Trophoblast cell (in vitro differentiated cells and primary cell): ENCODE results near the gene SLC7A4.
A peak's percentile ranks its signal among the peaks of the same experiment; 100 is the strongest.

Experiments
- DNase-seq, 2 donors: peaks; one replicate each; pipeline ENCODE4 v3.0.0-alpha.2; 2016
- H2AFZ ChIP-seq: 2 replicates; pipeline ENCODE4 v1.6.1; 2013; ENCODE audit warnings: low read length, moderate library complexity, mild to moderate bottlenecking; ENCODE audit not compliant: insufficient read depth, poor library complexity
- H2AK5ac ChIP-seq: 2 replicates; pipeline ENCODE4 v1.6.1; 2013; ENCODE audit warnings: mild to moderate bottlenecking, low read length
- H2BK120ac ChIP-seq: 2 replicates; pipeline ENCODE4 v1.6.1; 2013; ENCODE audit warnings: low read length, mild to moderate bottlenecking, moderate library complexity; ENCODE audit not compliant: insufficient read depth, poor library complexity
- H2BK12ac ChIP-seq: 2 replicates; pipeline ENCODE4 v1.6.1; 2013; ENCODE audit warnings: mild to moderate bottlenecking, low read length, moderate library complexity
- H2BK5ac ChIP-seq: 2 replicates; pipeline ENCODE4 v1.6.1; 2013; ENCODE audit warnings: low read length, low read depth, moderate library complexity, mild to moderate bottlenecking; ENCODE audit not compliant: poor library complexity
- H3K14ac ChIP-seq: 2 replicates; pipeline ENCODE4 v1.6.1; 2013; ENCODE audit warnings: mild to moderate bottlenecking, low read length
- H3K18ac ChIP-seq: 2 replicates; pipeline ENCODE4 v1.6.1; 2013; ENCODE audit warnings: mild to moderate bottlenecking, low read length
- H3K23ac ChIP-seq: 2 replicates; pipeline ENCODE4 v1.6.1; 2013; ENCODE audit warnings: low read length
- H3K27ac ChIP-seq: 2 replicates; pipeline ENCODE4 v1.5.1; 2013; ENCODE audit warnings: low read depth, mild to moderate bottlenecking, inconsistent platforms, low read length, moderate library complexity
- H3K27me3 ChIP-seq: 2 replicates; pipeline ENCODE4 v1.6.1; 2013; ENCODE audit warnings: inconsistent platforms, mild to moderate bottlenecking, low read length, moderate library complexity; ENCODE audit not compliant: insufficient read depth
- H3K36me3 ChIP-seq, 2 experiments: 1 replicate in 1 of 2; 2 replicates in 1 of 2; pipeline ENCODE4 v1.6.1; 2013; ENCODE audit warnings: low read length in 2 of 2, mild to moderate bottlenecking in 2 of 2, moderate library complexity in 1 of 2; ENCODE audit not compliant: insufficient read depth in 2 of 2, control insufficient read depth in 1 of 2
- H3K4ac ChIP-seq: 2 replicates; pipeline ENCODE4 v1.6.1; 2013; ENCODE audit warnings: low read depth, mild to moderate bottlenecking, low read length, moderate library complexity
- H3K4me1 ChIP-seq, 2 experiments: 1 replicate in 1 of 2; 2 replicates in 1 of 2; pipeline ENCODE4 v1.6.1; 2013; ENCODE audit warnings: low read length in 2 of 2, mild to moderate bottlenecking in 2 of 2, moderate library complexity in 1 of 2; ENCODE audit not compliant: insufficient read depth in 2 of 2, control insufficient read depth in 1 of 2
- H3K4me2 ChIP-seq: 2 replicates; pipeline ENCODE4 v1.6.1; 2013; ENCODE audit warnings: inconsistent platforms, mild to moderate bottlenecking, low read length, moderate library complexity
- H3K4me3 ChIP-seq: 2 replicates; pipeline ENCODE4 v1.5.1; 2013; ENCODE audit warnings: mild to moderate bottlenecking, low read depth, low read length, inconsistent platforms
- H3K79me1 ChIP-seq: one replicate; pipeline ENCODE4 v1.6.1; 2013; ENCODE audit warnings: low read length
- H3K79me2 ChIP-seq: 2 replicates; pipeline ENCODE4 v1.6.1; 2013; ENCODE audit warnings: low read length, mild to moderate bottlenecking; ENCODE audit not compliant: control insufficient read depth, insufficient read depth, poor library complexity
- H3K9ac ChIP-seq: 2 replicates; pipeline ENCODE4 v1.6.1; 2013; ENCODE audit warnings: mild to moderate bottlenecking, low read length
- H3K9me3 ChIP-seq: 2 replicates; pipeline ENCODE4 v1.6.1; 2013; ENCODE audit warnings: low read depth, mild to moderate bottlenecking, control low read depth, inconsistent platforms, low read length; ENCODE audit not compliant: insufficient read depth
- H4K12ac ChIP-seq: 2 replicates; pipeline ENCODE4 v1.6.1; 2013; ENCODE audit warnings: low read depth, mild to moderate bottlenecking, low read length, moderate library complexity
- H4K8ac ChIP-seq: 2 replicates; pipeline ENCODE4 v1.6.1; 2013; ENCODE audit warnings: low read depth, mild to moderate bottlenecking, low read length, moderate library complexity
- H4K91ac ChIP-seq: one replicate; pipeline ENCODE4 v1.6.1; 2013; ENCODE audit warnings: low read depth, mild to moderate bottlenecking, low read length, moderate library complexity
- WGBS: extraction: QIAGEN DNeasy Blood & Tissue Kit; methylation state at CpG from one replicate; pipeline ENCODE4 v1.1.7; 2013; ENCODE audit warnings: missing lambda C conversion rate; ENCODE audit not compliant: insufficient read length, insufficient coverage; ENCODE audit errors: extremely low coverage; 5-methylcytosine and 5-hydroxymethylcytosine counted together

SLC7A4 gene

DNA sequence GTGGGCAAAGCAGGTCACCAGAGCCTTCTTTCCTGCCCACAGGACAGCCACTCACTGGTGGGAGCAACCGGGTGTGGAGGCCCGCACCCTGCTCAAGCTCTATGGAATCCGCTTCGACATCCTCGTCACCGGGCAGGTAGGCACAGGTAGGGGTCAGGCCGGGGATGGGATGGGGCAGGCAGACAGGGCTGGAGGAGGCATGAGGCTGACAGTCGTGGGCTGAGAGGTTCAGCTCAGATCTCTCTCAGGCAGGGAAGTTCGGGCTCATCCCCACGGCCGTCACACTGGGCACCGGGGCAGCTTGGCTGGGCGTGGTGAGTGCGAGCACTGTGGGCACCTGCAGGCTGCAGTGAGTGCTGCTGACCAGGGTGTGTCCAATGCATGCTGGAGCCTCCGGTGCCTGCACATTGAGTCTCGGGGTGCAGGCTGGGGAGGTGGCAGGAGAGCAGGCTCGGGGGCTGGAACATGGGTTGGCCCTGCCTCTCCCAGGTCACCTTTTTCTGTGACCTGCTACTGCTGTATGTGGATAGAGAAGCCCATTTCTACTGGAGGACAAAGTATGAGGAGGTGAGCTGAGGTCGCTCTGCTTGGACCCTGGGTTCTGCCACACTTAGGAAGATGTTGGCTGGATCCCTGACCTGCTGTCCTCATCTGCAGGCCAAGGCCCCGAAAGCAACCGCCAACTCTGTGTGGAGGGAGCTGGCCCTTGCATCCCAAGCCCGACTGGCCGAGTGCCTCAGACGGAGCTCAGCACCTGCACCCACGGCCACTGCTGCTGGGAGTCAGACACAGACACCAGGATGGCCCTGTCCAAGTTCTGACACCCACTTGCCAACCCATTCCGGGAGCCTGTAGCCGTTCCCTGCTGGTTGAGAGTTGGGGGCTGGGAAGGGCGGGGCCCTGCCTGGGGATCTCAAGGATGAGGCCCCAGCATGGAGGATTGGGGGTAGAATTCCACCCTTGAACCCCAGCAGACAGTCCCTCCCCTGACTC lies 6.3 kb downstream of the SLC7A4 start:
- Histone ChIP-seq H3K9me3 (no peaks in the 10 kb centered on the region), H3K23ac (no peak overlapping the region), H3K4me3 (no peak overlapping the region), H4K91ac (no peak overlapping the region), H3K27me3 (no peaks in the 10 kb centered on the region), H4K8ac (no peak overlapping the region), H2AFZ (no peak overlapping the region), H2BK12ac (no peak overlapping the region), H3K4me1 (peaks cover 11 to 17% of the 10 kb centered on the region in 2 experiments), H2BK120ac (no peak overlapping the region), H3K4me2 (no peak overlapping the region), H3K79me1 (no peaks in the 10 kb centered on the region), H3K18ac (no peak overlapping the region), H3K36me3 (no peaks in the 10 kb centered on the region), H3K9ac (no peak overlapping the region), H2AK5ac (no peak overlapping the region), H3K14ac (no peak overlapping the region), H3K79me2 (no peaks in the 10 kb centered on the region), H3K27ac (no peak overlapping the region), H3K4ac (no peak overlapping the region), H2BK5ac (no peak overlapping the region), H4K12ac (no peak overlapping the region)
- WGBS, result no CpG with 5 or more reads among the region's 27 CpGs
- peak in 1 of 2 donors; percentile 43 for DNase-seq

DNA sequence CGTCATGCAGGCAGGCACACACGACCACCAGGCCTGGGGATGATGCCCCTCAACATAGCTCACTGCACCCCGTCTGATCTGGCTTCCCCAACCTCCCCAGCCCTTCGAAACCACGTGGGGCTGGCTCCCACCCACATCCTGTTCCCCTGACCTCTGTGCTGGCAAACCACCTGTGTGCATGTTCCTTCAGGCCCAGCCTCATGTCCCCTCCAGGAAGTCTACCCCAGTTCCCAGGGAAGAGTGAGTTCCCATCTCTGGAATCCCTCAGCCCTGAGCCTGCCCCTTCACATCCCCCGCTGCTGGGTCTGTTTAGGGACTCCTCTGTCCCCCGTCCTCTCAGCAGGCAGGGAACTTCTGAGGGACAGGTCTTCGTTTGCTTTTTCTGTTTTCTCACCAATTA lies 7.1 kb downstream of the SLC7A4 start:
- Histone ChIP-seq H3K4me2 (no peak overlapping the region), H3K27me3 (no peaks in the 10 kb centered on the region), H3K23ac (no peak overlapping the region), H3K4ac (no peak overlapping the region), H2AFZ (no peak overlapping the region), H4K8ac (no peak overlapping the region), H3K79me2 (no peaks in the 10 kb centered on the region), H3K4me3 (no peak overlapping the region), H2BK120ac (no peak overlapping the region), H3K14ac (no peak overlapping the region), H2AK5ac (no peak overlapping the region), H2BK12ac (no peak overlapping the region), H3K9me3 (no peaks in the 10 kb centered on the region), H3K18ac (no peak overlapping the region), H3K36me3 (no peaks in the 10 kb centered on the region), H3K27ac (no peak overlapping the region), H2BK5ac (no peak overlapping the region), H3K9ac (no peak overlapping the region), H3K4me1 (peaks cover 11 to 17% of the 10 kb centered on the region in 2 experiments), H4K91ac (no peak overlapping the region), H4K12ac (no peak overlapping the region), H3K79me1 (no peaks in the 10 kb centered on the region)
- no CpG with 5 or more reads among the region's 8 CpGs for WGBS
- DNase-seq, result no peak

DNA sequence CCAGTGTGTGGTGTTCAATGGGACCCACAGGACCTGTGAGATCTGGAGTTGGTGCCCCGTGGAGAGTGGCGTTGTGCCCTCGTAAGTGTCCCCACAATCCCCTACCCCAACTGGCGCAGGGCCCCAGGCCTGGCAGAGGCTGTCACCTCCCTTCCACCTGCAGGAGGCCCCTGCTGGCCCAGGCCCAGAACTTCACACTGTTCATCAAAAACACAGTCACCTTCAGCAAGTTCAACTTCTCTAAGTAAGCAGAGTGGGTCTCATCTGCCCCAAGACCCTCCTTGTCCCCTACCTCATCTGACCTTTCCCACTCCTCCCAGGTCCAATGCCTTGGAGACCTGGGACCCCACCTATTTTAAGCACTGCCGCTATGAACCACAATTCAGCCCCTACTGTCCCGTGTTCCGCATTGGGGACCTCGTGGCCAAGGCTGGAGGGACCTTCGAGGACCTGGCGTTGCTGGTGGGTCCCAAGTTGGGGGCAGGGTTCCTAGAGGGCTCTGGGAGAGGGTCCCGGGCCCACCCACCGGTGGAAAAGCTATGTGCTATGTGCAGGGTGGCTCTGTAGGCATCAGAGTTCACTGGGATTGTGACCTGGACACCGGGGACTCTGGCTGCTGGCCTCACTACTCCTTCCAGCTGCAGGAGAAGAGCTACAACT lies 9.3 kb downstream of the SLC7A4 start:
- Histone ChIP-seq H4K8ac (no peak overlapping the region), H3K36me3 (no peaks in the 10 kb centered on the region), H4K91ac (no peak overlapping the region), H2BK5ac (no peak overlapping the region), H3K18ac (no peak overlapping the region), H3K4ac (no peak overlapping the region), H3K27me3 (no peaks in the 10 kb centered on the region), H3K4me2 (no peak overlapping the region), H3K79me2 (no peaks in the 10 kb centered on the region), H2BK120ac (no peak overlapping the region), H3K79me1 (no peaks in the 10 kb centered on the region), H3K14ac (no peak overlapping the region), H3K23ac (no peak overlapping the region), H2AFZ (no peak overlapping the region), H4K12ac (no peak overlapping the region), H2AK5ac (peak overlapping the region; percentile 51), H3K27ac (no peak overlapping the region), H3K4me1 (peaks cover 0 to 7% of the 10 kb centered on the region in 2 experiments), H3K4me3 (no peak overlapping the region), H3K9ac (no peak overlapping the region), H2BK12ac (no peak overlapping the region), H3K9me3 (no peaks in the 10 kb centered on the region)
- WGBS, result no CpG with 5 or more reads among the region's 13 CpGs
- DNase-seq, result no peak

DNA sequence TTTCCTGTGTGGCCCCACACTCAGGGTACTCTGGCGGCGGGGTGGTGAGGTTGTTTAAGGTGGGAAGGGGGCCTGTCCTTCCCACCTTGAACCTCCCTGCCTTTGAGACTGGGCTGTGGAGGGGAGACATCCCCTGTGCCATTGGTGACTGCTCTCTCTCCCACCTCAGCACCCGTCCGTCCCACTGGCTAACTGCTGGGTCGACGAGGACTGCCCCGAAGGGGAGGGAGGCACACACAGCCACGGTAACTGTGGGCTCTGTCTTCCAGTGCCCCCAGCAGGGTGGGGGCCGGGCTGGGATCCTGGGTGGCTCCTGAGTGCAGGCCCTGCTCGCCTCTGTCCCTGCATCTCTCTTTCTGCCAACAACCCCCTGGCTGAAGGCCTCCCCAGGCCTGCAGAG lies 9.9 kb downstream of the SLC7A4 start:
- Histone ChIP-seq H3K4me1 (peaks cover 0 to 3% of the 10 kb centered on the region in 2 experiments), H3K79me1 (no peaks in the 10 kb centered on the region), H2AK5ac (peak overlapping the region; percentile 2), H3K4me2 (no peak overlapping the region), H3K14ac (no peak overlapping the region), H4K91ac (no peak overlapping the region), H3K9ac (no peak overlapping the region), H3K18ac (no peak overlapping the region), H3K4me3 (no peak overlapping the region), H4K8ac (no peak overlapping the region), H3K27me3 (no peaks in the 10 kb centered on the region), H4K12ac (no peak overlapping the region), H3K9me3 (no peaks in the 10 kb centered on the region), H2BK12ac (no peak overlapping the region), H3K27ac (no peak overlapping the region), H2BK5ac (no peak overlapping the region), H3K79me2 (no peaks in the 10 kb centered on the region), H3K36me3 (no peaks in the 10 kb centered on the region), H2AFZ (no peak overlapping the region), H2BK120ac (no peak overlapping the region), H3K4ac (no peak overlapping the region), H3K23ac (no peak overlapping the region)
- no CpG with 5 or more reads among the region's 10 CpGs for WGBS
- no peak for DNase-seq
